ENCODE measurements around the gene SLC66A1. TPM values are rescaled to one million over a fixed set of nuclear protein-coding genes. Genes with fewer than 3 reads are reported as not detected.

SLC66A1 gene
- total and polyA plus RNA-seq, 4 experiments from 2014 or later = 3.0 to 10.2 (median 6.1) TPM

- POLR2A ChIA-PET (ENCODE audit: partially characterized antibody) = interaction anchor here (1.4 kb wide), 1 partner anchor 13 kb away, joined by 3 read pairs; no protein-coding TSS in a partner anchor
- no peaks in the 10 kb centered on the region for H3K27me3 Mint-ChIP-seq
- peak overlapping the region in 6 of 7 donors; percentile 30 to 71 (median 51) for H3K27ac Mint-ChIP-seq
These were observed 65.9 kb downstream of the SLC66A1 start for GRCh38 chr1:19377812-19378718.

More at GRCh38 chr1:19377812-19378718, 65.9 kb downstream of the SLC66A1 start:
- peaks cover 24 to 69% of the 10 kb centered on the region in 2 donors for H3K36me3 Mint-ChIP-seq
- H3K4me1 Mint-ChIP-seq = peaks cover 12 to 40% (median 21%) of the 10 kb centered on the region in 4 donors
- Histone ChIP-seq H3K9me3 (ENCODE audit: control insufficient read depth in 1 of 2, low read length in 2 of 2) (no peaks in the 10 kb centered on the region), H3K36me3 (ENCODE audit: insufficient read depth, low read length) (peaks cover 77% of the 10 kb centered on the region), H3K4me3 (ENCODE audit: low read length in 2 of 2) (no peak overlapping the region), H3K4me1 (ENCODE audit: insufficient read depth, low read length) (no peaks in the 10 kb centered on the region), H3K27ac (ENCODE audit: low read depth, low read length) (no peak overlapping the region), H3K27me3 (ENCODE audit: insufficient read depth, low read length) (no peaks in the 10 kb centered on the region)
- H3K9me3 Mint-ChIP-seq = no peaks in the 10 kb centered on the region
- no peak for DNase-seq
- intact Hi-C loops (cut with micrococcal nuclease) = no loop called here
- H3K4me3 Mint-ChIP-seq = no peak overlapping the region
- CTCF ChIA-PET (ENCODE audit: partially characterized antibody) = interaction anchor here (0.9 to 2.6 kb wide), 3 partner anchors 14 to 204 kb away, joined by 3 to 12 read pairs (median 3); no protein-coding TSS in a partner anchor

Other genes with a start within 250 kb of the SLC66A1 start
- gene UBR4, start 102.1 kb upstream of the SLC66A1 start, total RNA-seq = 100 to 1,000 TPM; 152 to 154 TPM
- 10 to 100 TPM in 1 of 2 donors, 1 to 10 TPM in 1; 3.8 to 26.9 TPM for gene UBR4, start 102.1 kb upstream of the SLC66A1 start, polyA plus RNA-seq
- 10 to 100 TPM; 34.7 to 35.3 TPM for gene EMC1, start 60.8 kb upstream of the SLC66A1 start, total RNA-seq
- gene EMC1, start 60.8 kb upstream of the SLC66A1 start, polyA plus RNA-seq = 10 to 100 TPM; 21.2 to 24.3 TPM
- gene MRTO4, start 60.5 kb upstream of the SLC66A1 start, total RNA-seq = 10 to 100 TPM; 17.0 to 18.6 TPM
- 10 to 100 TPM; 14.1 to 23.7 TPM for gene MRTO4, start 60.5 kb upstream of the SLC66A1 start, polyA plus RNA-seq
- gene AKR7A3, start 23.6 kb upstream of the SLC66A1 start, total RNA-seq = 1 to 10 TPM in 1 of 2 experiments, under 1 TPM in 1; 0.86 to 1.1 TPM
- gene AKR7A3, start 23.6 kb upstream of the SLC66A1 start, polyA plus RNA-seq = not detected
- 10 to 100 TPM; 25.1 to 26.3 TPM for gene AKR7A2, start 182 bp upstream of the SLC66A1 start, total RNA-seq
- 100 to 1,000 TPM in 1 of 2 donors, 10 to 100 TPM in 1; 89.0 to 134 TPM for gene AKR7A2, start 182 bp upstream of the SLC66A1 start, polyA plus RNA-seq
- gene CAPZB, start 173.2 kb downstream of the SLC66A1 start, total RNA-seq = 100 to 1,000 TPM; 244 to 255 TPM
- gene CAPZB, start 173.2 kb downstream of the SLC66A1 start, polyA plus RNA-seq = 100 to 1,000 TPM; 436 to 602 TPM

Measured in CD4-positive, alpha-beta memory T cell (primary cell).